22Rv1 (cell line): ENCODE data around the gene ZKSCAN8.
"Not testable (repeated sequence)": the region's sequence is repeated elsewhere in the genome, so short reads cannot be mapped to it uniquely, and the experiment has no call there.

ENCODE experiments used
- H3K27ac ChIP-seq: fragments of 450-650 bp; 2 replicates; pipeline ENCODE4 v1.5.1; 2017
- ZFX ChIP-seq: fragments of 450-650 bp; IDR thresholded peaks from 2 replicates; pipeline ENCODE4 v1.6.1; 2017; ENCODE audit warnings: antibody characterized with exemption, borderline replicate concordance
- TF ChIP-seq, protein P1 (sequence below): fragments of 450-650 bp; IDR thresholded peaks from 2 replicates; pipeline ENCODE4 v1.5.1; 2017; ENCODE audit warnings: mild to moderate bottlenecking

ZKSCAN8 gene

DNA sequence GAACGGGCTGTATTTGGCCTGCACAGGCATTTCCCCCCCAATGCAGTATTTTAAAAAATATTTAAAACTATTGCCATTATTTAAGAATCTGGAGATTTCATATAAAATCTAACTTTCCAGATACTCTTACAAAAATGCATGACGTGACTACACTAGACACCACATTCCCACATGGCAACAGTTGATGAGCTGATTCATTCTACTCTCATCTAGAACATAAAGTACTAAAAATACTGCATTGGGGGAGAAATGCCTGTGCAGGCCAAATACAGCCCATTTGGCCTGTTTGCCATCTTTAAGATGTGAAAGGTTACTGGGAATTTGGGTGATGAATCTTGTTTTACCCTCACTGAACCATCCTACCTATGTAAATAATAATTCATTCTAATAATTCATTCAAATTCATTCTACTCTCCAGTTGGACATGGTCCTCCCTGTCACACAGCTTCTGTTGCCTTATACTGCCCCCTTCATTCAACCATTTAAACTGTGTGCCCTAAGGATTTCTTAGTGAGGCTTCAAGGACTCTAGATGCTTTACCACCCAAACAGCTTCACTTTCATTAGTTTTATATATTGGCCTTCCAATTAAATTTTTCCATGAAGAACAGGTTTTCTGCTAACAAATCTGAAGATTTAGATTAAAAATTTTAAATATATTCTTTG is 24.2 kb upstream of the ZKSCAN8 start:
- no peak for TF ChIP-seq ZFX
- TF ChIP-seq, protein P1, sequence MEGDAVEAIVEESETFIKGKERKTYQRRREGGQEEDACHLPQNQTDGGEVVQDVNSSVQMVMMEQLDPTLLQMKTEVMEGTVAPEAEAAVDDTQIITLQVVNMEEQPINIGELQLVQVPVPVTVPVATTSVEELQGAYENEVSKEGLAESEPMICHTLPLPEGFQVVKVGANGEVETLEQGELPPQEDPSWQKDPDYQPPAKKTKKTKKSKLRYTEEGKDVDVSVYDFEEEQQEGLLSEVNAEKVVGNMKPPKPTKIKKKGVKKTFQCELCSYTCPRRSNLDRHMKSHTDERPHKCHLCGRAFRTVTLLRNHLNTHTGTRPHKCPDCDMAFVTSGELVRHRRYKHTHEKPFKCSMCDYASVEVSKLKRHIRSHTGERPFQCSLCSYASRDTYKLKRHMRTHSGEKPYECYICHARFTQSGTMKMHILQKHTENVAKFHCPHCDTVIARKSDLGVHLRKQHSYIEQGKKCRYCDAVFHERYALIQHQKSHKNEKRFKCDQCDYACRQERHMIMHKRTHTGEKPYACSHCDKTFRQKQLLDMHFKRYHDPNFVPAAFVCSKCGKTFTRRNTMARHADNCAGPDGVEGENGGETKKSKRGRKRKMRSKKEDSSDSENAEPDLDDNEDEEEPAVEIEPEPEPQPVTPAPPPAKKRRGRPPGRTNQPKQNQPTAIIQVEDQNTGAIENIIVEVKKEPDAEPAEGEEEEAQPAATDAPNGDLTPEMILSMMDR: no peak
- no peak overlapping the region for H3K27ac ChIP-seq

GRCh38 chr6:28118217-28118616 is 23.5 kb upstream of the ZKSCAN8 start:
- TF ChIP-seq, protein P1: no peak
- TF ChIP-seq ZFX: no peak

GRCh38 chr6:28121876-28122275 is 19.8 kb upstream of the ZKSCAN8 start:
- no peak for TF ChIP-seq ZFX
- TF ChIP-seq, protein P1: no peak
- no peak overlapping the region for H3K27ac ChIP-seq

More at GRCh38 chr6:28118217-28118616, 23.5 kb upstream of the ZKSCAN8 start:
- no peak overlapping the region for H3K27ac ChIP-seq

DNA sequence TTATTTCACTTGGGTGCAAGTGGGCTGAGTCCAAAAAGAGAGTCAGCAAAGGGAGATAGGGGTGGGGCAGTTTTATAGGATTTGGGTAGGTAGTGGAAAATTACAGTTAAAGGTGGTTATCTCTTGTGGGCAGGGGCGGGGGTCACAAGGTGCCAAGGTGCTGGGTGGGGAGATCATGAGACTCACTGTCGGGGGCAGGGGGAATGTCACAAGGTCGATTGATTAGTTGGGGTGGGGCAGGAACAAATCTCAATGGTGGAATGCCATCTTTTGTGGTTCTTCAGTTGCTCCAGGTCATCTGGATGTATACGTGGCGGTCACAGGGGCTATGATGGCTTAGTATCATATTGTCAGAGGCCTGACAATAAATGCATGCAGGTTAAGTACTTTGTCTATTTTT is 19.4 kb upstream of the ZKSCAN8 start:
- not testable (repeated sequence) for H3K27ac ChIP-seq

DNA sequence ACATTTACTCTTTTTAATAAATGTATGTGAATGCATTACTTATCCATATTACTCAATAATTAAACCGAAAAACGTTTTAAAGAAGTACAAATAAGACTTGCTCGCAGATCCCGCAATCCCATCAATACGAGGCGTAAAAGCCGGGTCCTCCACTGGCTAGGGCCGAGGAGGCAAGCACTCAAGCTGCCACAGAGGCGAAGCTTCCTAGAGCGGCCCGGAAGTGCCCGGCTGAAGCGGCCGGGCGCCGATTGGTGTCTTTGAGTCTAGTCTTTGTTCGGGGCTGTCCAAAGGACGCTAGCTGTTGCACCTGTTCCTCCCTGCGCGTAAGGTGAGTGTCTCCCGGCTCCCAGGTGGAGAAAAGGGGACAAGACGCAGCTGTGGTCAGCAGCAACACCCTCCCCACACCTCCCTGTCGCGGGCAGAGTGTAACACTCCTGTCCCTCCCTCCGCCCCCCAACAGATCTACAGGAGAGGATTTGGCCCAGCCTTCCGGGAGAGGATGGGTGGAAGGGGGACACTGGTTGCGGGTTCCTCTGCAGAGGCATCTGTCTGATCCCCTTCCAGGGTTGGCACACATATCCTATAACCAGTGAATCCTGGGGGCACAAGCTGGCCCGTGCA is 17.2 kb upstream of the ZKSCAN8 start, which contains the start of gene ZSCAN16:
ZSCAN16 (plus strand) TSS at position 260 of the 621 bp plus-strand sequence. CDS start 835 bp downstream, outside the sequence.
- TF ChIP-seq, protein P1: no peak
- no peak for TF ChIP-seq ZFX
- H3K27ac ChIP-seq: peak within 1 kb of the TSS; percentile 55

GRCh38 chr6:28124971-28125353 is 16.7 kb upstream of the ZKSCAN8 start:
- TF ChIP-seq, protein P1: no peak
- TF ChIP-seq ZFX: no peak
- H3K27ac ChIP-seq: peak overlapping the region; percentile 55

DNA sequence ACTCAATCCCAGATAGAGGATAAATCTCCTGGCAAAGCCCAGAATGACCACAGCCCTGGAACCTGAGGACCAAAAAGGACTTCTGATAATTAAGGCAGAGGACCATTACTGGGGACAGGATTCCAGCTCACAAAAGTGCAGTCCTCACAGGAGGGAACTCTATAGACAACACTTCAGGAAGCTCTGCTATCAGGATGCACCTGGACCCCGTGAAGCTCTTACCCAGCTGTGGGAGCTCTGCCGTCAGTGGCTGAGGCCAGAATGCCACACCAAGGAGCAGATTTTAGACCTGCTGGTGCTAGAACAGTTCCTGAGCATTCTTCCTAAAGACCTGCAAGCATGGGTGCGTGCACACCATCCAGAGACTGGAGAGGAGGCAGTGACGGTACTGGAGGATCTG is 16.3 kb upstream of the ZKSCAN8 start:
- TF ChIP-seq, protein P1: no peak
- no peak for TF ChIP-seq ZFX
- H3K27ac ChIP-seq: no peak overlapping the region
